Neural progenitor cell (in vitro differentiated cells): ENCODE data around the gene PRR33.

Experiments used
- CTCF ChIP-seq: fragments of 200-600 bp; sonication (generic); IDR thresholded peaks from 2 replicates; pipeline ENCODE4 v1.5.1; 2017; ENCODE audit warnings: antibody characterized with exemption, mild to moderate bottlenecking
- EZH2 ChIP-seq: fragments of 200-600 bp; sonication (generic); IDR thresholded peaks from 2 replicates; pipeline ENCODE4 v1.6.1; 2017; ENCODE audit warnings: antibody characterized with exemption, mild to moderate bottlenecking, moderate library complexity

- TF ChIP-seq CTCF (no peak), EZH2 (no peak)
These were observed 24.7 kb upstream of the PRR33 start for GRCh38 chr11:1916132-1916985.
